Measurements from ENCODE around the gene PREX1.

GRCh38 chr20:48737434-48738093, 90.2 kb downstream of the PREX1 start:
- TF ChIP-seq ZNF274 (IDR thresholded peaks at IDR 0.05; ENCODE audit: low read depth, low read length) (no peak), SUZ12 (IDR thresholded peaks at IDR 0.05; ENCODE audit: extremely low read depth, insufficient read depth, insufficient read length) (no peak), YY1 (IDR thresholded peaks at IDR 0.05; ENCODE audit: insufficient read depth, insufficient read length) (no peak)

Measured in NT2/D1 (cell line).